HepG2 (cell line): Measurements from ENCODE around the gene MYD88. TPM values are rescaled to one million over a fixed set of nuclear protein-coding genes. Genes with fewer than 3 reads are reported as not detected.

Experiments used
- CCDC6 ChIP-seq: sonication (generic); formaldehyde crosslinking; IDR thresholded peaks from 2 replicates; pipeline ENCODE4 v1.8.1; 2022; ENCODE audit warnings: mild to moderate bottlenecking, missing genetic modification reagents, moderate library complexity
- RBFOX2 ChIP-seq: fragments of 200-400 bp; formaldehyde crosslinking; IDR thresholded peaks from 2 replicates; pipeline ENCODE4 v1.6.1; 2017; ENCODE audit warnings: low read depth, mild to moderate bottlenecking, low read length
- SMYD3 ChIP-seq: sonication (generic); formaldehyde crosslinking; IDR thresholded peaks from 2 replicates; pipeline ENCODE4 v1.8.1; 2023; ENCODE audit warnings: mild to moderate bottlenecking, missing genetic modification reagents
- ZBTB38 ChIP-seq: sonication (generic); formaldehyde crosslinking; IDR thresholded peaks from 2 replicates; pipeline ENCODE4 v1.5.1; 2020; ENCODE audit warnings: mild to moderate bottlenecking, missing genetic modification reagents
- ZFY ChIP-seq: sonication (generic); formaldehyde crosslinking; IDR thresholded peaks from 2 replicates; pipeline ENCODE4 v1.4.0; 2020; ENCODE audit warnings: missing genetic modification reagents
- ZNF768 ChIP-seq: sonication (generic); formaldehyde crosslinking; IDR thresholded peaks from 2 replicates; pipeline ENCODE4 v1.4.0; 2020; ENCODE audit warnings: missing genetic modification reagents
- ZNF883 ChIP-seq: sonication (generic); formaldehyde crosslinking; IDR thresholded peaks from 2 replicates; pipeline ENCODE4 v1.5.1; 2020; ENCODE audit warnings: mild to moderate bottlenecking, missing genetic modification reagents; ENCODE audit errors: not compliant biosample characterization
- polyA plus RNA-seq, 8 experiments: library from polyadenylated mRNA; depleted of rRNA in 3 of 8; stranded (reverse) in 7 of 8; unstranded in 1 of 8; fragments of >200 nt; fragmentation: Illumina TruSeq in 4 of 8; extraction: Trizol in 4 of 8; gene quantifications; 2 replicates each; pipeline versions ENCODE4 v1.2.1 to v1.2.3, GENCODE V29; 2011 to 2016; ENCODE audit warnings: low read depth in 4 of 8, missing spikeins in 1 of 8, mixed read lengths in 1 of 8; ENCODE audit not compliant: insufficient read depth in 1 of 8
- total RNA-seq, 5 experiments: library from RNA; depleted of rRNA; stranded (reverse); fragments of >200 nt; fragmentation: Illumina TruSeq; extraction: Trizol; gene quantifications; 2 replicates each; pipeline ENCODE4 v1.2.3, GENCODE V29; 2016; ENCODE audit warnings: low read depth in 1 of 5
- TF ChIP-seq, protein P1 (sequence below): IDR thresholded peaks from 2 replicates; pipeline ENCODE4 v1.4.0; 2020; ENCODE audit warnings: mild to moderate bottlenecking, missing genetic modification reagents
- TF ChIP-seq, protein P2 (sequence below): sonication (generic); formaldehyde crosslinking; IDR thresholded peaks from 2 replicates; pipeline ENCODE4 v1.4.0; 2020; ENCODE audit warnings: missing genetic modification reagents
- TF ChIP-seq, protein P3 (sequence below): sonication (generic); formaldehyde crosslinking; IDR thresholded peaks from 2 replicates; pipeline ENCODE4 v1.4.0; 2020; ENCODE audit warnings: missing genetic modification reagents
- TF ChIP-seq, protein P4 (sequence below): sonication (generic); formaldehyde crosslinking; IDR thresholded peaks from 2 replicates; pipeline ENCODE4 v1.4.0; 2020; ENCODE audit warnings: missing genetic modification reagents, borderline replicate concordance
- TF ChIP-seq, protein P5 (sequence below), 2 experiments: fragments of 450-650 bp in 1 of 2; sonication (generic) in 1 of 2; formaldehyde crosslinking; IDR thresholded peaks; 2 replicates each; pipeline versions ENCODE4 v1.5.0 to v1.8.0; 2020 to 2022; ENCODE audit warnings: mild to moderate bottlenecking in 1 of 2, missing genetic modification reagents in 1 of 2
- TF ChIP-seq, protein P6 (sequence below): sonication (generic); formaldehyde crosslinking; IDR thresholded peaks from 2 replicates; pipeline ENCODE4 v1.4.0; 2020; ENCODE audit warnings: mild to moderate bottlenecking, missing genetic modification reagents
- TF ChIP-seq, protein P7 (sequence below): IDR thresholded peaks from 2 replicates; pipeline ENCODE4 v1.6.1; 2016; ENCODE audit warnings: mild to moderate bottlenecking, missing biosample characterization, missing genetic modification reagents
- TF ChIP-seq, protein P8 (sequence below): sonication (generic); formaldehyde crosslinking; IDR thresholded peaks from 2 replicates; pipeline ENCODE4 v1.9.0; 2021; ENCODE audit warnings: missing genetic modification reagents, mild to moderate bottlenecking, borderline replicate concordance

Gene MYD88
- total and polyA plus RNA-seq, 2 of the 13 experiments (the other 11 are each of a cell fraction or from before 2014, with no cell fraction given): 7.6 to 32.7 TPM

DNA sequence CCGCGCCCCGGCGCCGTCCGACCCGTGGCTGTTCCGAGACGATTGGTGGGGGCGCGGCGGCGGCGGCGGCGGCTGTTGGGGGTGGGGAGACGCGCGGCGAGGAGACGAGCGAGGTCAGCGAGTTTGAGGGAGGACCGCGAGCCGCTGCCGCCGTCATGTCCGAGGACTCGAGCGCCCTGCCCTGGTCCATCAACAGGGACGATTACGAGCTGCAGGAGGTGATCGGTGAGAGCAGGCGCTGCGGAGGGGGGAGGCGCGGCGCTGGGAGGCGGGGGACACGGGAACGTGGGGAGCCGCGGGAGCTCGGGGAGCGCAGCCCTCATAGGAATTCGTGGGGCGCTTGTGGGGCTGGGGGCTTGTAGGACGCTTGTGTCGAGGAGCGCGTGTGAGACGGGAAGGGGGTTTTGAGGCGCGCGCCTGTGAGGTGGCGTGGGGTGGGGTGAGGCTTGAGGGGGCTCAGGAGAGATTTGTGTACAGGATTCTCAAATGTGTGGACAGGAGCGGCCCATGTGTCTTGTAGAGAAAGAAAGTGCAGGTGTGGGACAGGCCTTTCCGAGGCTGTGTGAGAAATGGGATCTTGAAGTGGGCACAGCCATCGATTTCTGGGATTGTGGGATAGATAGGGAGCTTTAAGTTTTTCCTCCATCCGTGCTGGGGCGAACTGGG, 27.4 kb downstream of the MYD88 start (continued):
- TF ChIP-seq, protein P1, sequence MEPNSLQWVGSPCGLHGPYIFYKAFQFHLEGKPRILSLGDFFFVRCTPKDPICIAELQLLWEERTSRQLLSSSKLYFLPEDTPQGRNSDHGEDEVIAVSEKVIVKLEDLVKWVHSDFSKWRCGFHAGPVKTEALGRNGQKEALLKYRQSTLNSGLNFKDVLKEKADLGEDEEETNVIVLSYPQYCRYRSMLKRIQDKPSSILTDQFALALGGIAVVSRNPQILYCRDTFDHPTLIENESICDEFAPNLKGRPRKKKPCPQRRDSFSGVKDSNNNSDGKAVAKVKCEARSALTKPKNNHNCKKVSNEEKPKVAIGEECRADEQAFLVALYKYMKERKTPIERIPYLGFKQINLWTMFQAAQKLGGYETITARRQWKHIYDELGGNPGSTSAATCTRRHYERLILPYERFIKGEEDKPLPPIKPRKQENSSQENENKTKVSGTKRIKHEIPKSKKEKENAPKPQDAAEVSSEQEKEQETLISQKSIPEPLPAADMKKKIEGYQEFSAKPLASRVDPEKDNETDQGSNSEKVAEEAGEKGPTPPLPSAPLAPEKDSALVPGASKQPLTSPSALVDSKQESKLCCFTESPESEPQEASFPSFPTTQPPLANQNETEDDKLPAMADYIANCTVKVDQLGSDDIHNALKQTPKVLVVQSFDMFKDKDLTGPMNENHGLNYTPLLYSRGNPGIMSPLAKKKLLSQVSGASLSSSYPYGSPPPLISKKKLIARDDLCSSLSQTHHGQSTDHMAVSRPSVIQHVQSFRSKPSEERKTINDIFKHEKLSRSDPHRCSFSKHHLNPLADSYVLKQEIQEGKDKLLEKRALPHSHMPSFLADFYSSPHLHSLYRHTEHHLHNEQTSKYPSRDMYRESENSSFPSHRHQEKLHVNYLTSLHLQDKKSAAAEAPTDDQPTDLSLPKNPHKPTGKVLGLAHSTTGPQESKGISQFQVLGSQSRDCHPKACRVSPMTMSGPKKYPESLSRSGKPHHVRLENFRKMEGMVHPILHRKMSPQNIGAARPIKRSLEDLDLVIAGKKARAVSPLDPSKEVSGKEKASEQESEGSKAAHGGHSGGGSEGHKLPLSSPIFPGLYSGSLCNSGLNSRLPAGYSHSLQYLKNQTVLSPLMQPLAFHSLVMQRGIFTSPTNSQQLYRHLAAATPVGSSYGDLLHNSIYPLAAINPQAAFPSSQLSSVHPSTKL (CRISPR knock-in tag): no peak
- TF ChIP-seq, protein P2, sequence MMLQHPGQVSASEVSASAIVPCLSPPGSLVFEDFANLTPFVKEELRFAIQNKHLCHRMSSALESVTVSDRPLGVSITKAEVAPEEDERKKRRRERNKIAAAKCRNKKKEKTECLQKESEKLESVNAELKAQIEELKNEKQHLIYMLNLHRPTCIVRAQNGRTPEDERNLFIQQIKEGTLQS (CRISPR knock-in tag): no peak
- TF ChIP-seq, protein P3, sequence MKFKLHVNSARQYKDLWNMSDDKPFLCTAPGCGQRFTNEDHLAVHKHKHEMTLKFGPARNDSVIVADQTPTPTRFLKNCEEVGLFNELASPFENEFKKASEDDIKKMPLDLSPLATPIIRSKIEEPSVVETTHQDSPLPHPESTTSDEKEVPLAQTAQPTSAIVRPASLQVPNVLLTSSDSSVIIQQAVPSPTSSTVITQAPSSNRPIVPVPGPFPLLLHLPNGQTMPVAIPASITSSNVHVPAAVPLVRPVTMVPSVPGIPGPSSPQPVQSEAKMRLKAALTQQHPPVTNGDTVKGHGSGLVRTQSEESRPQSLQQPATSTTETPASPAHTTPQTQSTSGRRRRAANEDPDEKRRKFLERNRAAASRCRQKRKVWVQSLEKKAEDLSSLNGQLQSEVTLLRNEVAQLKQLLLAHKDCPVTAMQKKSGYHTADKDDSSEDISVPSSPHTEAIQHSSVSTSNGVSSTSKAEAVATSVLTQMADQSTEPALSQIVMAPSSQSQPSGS (CRISPR knock-in tag): no peak
- peak; percentile 75 for TF ChIP-seq RBFOX2
- TF ChIP-seq, protein P4, sequence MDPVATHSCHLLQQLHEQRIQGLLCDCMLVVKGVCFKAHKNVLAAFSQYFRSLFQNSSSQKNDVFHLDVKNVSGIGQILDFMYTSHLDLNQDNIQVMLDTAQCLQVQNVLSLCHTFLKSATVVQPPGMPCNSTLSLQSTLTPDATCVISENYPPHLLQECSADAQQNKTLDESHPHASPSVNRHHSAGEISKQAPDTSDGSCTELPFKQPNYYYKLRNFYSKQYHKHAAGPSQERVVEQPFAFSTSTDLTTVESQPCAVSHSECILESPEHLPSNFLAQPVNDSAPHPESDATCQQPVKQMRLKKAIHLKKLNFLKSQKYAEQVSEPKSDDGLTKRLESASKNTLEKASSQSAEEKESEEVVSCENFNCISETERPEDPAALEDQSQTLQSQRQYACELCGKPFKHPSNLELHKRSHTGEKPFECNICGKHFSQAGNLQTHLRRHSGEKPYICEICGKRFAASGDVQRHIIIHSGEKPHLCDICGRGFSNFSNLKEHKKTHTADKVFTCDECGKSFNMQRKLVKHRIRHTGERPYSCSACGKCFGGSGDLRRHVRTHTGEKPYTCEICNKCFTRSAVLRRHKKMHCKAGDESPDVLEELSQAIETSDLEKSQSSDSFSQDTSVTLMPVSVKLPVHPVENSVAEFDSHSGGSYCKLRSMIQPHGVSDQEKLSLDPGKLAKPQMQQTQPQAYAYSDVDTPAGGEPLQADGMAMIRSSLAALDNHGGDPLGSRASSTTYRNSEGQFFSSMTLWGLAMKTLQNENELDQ: no peak
- TF ChIP-seq, protein P5, sequence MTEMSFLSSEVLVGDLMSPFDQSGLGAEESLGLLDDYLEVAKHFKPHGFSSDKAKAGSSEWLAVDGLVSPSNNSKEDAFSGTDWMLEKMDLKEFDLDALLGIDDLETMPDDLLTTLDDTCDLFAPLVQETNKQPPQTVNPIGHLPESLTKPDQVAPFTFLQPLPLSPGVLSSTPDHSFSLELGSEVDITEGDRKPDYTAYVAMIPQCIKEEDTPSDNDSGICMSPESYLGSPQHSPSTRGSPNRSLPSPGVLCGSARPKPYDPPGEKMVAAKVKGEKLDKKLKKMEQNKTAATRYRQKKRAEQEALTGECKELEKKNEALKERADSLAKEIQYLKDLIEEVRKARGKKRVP (CRISPR knock-in tag; IDR thresholded peaks at IDR 0.05): no peak
- TF ChIP-seq SMYD3 (CRISPR knock-in tag): no peak
- no peak for TF ChIP-seq ZBTB38 (CRISPR knock-in tag)
- peak; percentile 9; the same call in 1 of the 2 replicates for TF ChIP-seq ZNF768 (CRISPR knock-in tag)
- TF ChIP-seq, protein P6, sequence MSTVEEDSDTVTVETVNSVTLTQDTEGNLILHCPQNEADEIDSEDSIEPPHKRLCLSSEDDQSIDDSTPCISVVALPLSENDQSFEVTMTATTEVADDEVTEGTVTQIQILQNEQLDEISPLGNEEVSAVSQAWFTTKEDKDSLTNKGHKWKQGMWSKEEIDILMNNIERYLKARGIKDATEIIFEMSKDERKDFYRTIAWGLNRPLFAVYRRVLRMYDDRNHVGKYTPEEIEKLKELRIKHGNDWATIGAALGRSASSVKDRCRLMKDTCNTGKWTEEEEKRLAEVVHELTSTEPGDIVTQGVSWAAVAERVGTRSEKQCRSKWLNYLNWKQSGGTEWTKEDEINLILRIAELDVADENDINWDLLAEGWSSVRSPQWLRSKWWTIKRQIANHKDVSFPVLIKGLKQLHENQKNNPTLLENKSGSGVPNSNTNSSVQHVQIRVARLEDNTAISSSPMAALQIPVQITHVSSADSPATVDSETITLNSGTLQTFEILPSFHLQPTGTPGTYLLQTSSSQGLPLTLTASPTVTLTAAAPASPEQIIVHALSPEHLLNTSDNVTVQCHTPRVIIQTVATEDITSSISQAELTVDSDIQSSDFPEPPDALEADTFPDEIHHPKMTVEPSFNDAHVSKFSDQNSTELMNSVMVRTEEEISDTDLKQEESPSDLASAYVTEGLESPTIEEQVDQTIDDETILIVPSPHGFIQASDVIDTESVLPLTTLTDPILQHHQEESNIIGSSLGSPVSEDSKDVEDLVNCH (CRISPR knock-in tag): no peak
- TF ChIP-seq, protein P7, sequence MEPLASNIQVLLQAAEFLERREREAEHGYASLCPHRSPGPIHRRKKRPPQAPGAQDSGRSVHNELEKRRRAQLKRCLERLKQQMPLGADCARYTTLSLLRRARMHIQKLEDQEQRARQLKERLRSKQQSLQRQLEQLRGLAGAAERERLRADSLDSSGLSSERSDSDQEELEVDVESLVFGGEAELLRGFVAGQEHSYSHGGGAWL (CRISPR knock-in tag): 0 out of 2 replicates have a peak, but pooled peaks have one; percentile 4
- peak; percentile 78 for TF ChIP-seq CCDC6 (CRISPR knock-in tag)
- TF ChIP-seq, protein P8, sequence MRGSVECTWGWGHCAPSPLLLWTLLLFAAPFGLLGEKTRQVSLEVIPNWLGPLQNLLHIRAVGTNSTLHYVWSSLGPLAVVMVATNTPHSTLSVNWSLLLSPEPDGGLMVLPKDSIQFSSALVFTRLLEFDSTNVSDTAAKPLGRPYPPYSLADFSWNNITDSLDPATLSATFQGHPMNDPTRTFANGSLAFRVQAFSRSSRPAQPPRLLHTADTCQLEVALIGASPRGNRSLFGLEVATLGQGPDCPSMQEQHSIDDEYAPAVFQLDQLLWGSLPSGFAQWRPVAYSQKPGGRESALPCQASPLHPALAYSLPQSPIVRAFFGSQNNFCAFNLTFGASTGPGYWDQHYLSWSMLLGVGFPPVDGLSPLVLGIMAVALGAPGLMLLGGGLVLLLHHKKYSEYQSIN (CRISPR knock-in tag): no peak
- TF ChIP-seq ZNF883 (CRISPR knock-in tag): peak; percentile 27
- peak; percentile 14 for TF ChIP-seq ZFY
